ENCODE measurements around the gene CSRP2.

DNA sequence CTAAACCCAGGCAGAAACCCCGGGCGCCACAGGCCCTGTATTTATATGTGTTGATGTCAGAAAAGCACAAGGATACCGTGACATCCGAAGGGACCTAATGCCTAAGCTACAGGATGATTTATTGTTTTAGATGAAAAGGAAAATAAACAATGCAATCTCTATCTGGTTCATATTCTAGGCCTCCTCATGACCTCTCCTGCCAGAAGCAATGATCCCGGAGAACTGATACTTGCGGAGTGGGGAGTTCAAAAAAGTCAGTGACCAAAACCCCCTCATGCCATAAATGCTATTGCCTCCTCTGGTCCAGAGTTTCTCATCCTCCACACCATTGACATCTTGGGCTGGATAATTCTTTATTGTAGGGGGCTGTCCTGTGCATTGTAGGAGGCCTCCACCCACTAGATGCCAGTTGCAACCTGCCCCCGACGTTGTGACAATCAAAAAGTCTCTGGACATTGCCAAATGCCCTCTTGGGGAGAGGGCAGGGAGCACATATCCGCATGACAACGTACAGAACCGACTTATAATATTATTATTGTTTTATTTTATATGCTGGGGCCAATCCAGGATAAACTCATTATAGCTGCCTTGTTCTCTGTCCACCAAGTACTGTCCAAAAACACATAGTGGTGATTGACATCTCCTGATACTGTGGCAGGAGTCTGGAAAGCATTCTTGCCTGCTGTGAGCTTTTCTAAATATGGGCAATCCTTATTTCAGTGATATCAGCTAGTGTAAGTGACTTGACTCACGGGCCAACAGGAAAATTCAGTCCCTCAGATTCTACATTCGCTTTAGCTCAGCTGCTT is 1.1 kb upstream of the CSRP2 start:
- TF ChIP-seq POLR2AphosphoS5 (IDR thresholded peaks at IDR 0.05; ENCODE audit: low read depth, low read length): no peak
- no peak for TF ChIP-seq POLR2A (IDR thresholded peaks at IDR 0.05; ENCODE audit: low read depth, low read length)
- TF ChIP-seq TAF1 (IDR thresholded peaks at IDR 0.05; ENCODE audit: borderline replicate concordance, low read depth, low read length): no peak

All from GM12892 (cell line).